Measurements from ENCODE around the gene C11orf24. TPM values are rescaled to one million over a fixed set of nuclear protein-coding genes. Genes with fewer than 3 reads are reported as not detected.
A peak's percentile ranks its signal among the peaks of the same experiment; 100 is the strongest.

C11orf24 gene
- total RNA-seq (ENCODE audit: low replicate concordance), result 9.7 and 19.9 TPM in 2 replicates

GRCh38 chr11:68271781-68272608, at the start of gene C11orf24:
Gene C11orf24, minus strand, starts transcription at chr11:68271973. Its CDS starts 8,206 bp downstream, at chr11:68263767.
- peak within 1 kb of the TSS; percentile 97 for H3K27ac Mint-ChIP-seq
- no peaks in the 10 kb centered on the region for H3K27me3 Mint-ChIP-seq (ENCODE audit: insufficient read depth, low read depth)
- Histone ChIP-seq H3K4me1 (peaks cover 5% of the 10 kb centered on the region), H3K9ac (peak within 1 kb of the TSS; percentile 80), H3K27me3 (no peaks in the 10 kb centered on the region), H3K36me3 (no peaks in the 10 kb centered on the region), H3K4me3 (peak within 1 kb of the TSS; percentile 86), H3F3A (ENCODE audit: low read depth) (peaks cover 8% of the 10 kb centered on the region), H2AFZ (replicated peaks) (peak within 1 kb of the TSS; percentile 98), H3K27ac (peak within 1 kb of the TSS; percentile 26), H3K79me2 (ENCODE audit: low read depth) (peaks cover 36% of the 10 kb centered on the region), H3K4me2 (peak within 1 kb of the TSS; percentile 96), H3K9me3 (ENCODE audit: low read depth) (no peaks in the 10 kb centered on the region), H4K20me1 (ENCODE audit: low read depth) (no peaks in the 10 kb centered on the region)
- peaks cover 27% of the 10 kb centered on the region for H3K4me1 Mint-ChIP-seq
- DNase-seq (ENCODE audit: low spot score), result peak; percentile 98
- TF ChIP-seq EZH2phosphoT487 (IDR thresholded peaks at IDR 0.05), result no peak
- H3K9me3 Mint-ChIP-seq, result no peaks in the 10 kb centered on the region
- no peaks in the 10 kb centered on the region for H3K36me3 Mint-ChIP-seq
- peak within 1 kb of the TSS; percentile 99 for H3K4me3 Mint-ChIP-seq

GRCh38 chr11:68317147-68317785, 45.5 kb upstream of the C11orf24 start:
- Histone ChIP-seq H3K4me2 (no peak overlapping the region), H3K4me3 (no peak overlapping the region), H3K27ac (no peak overlapping the region), H2AFZ (replicated peaks) (no peak overlapping the region), H3K27me3 (peaks cover 12% of the 10 kb centered on the region), H3K4me1 (peaks cover 14% of the 10 kb centered on the region), H3K36me3 (no peaks in the 10 kb centered on the region), H4K20me1 (ENCODE audit: low read depth) (peaks cover 25% of the 10 kb centered on the region), H3F3A (ENCODE audit: low read depth) (peaks cover 17% of the 10 kb centered on the region), H3K9ac (no peak overlapping the region), H3K79me2 (ENCODE audit: low read depth) (peaks cover 91% of the 10 kb centered on the region), H3K9me3 (ENCODE audit: low read depth) (no peaks in the 10 kb centered on the region)
- H3K4me1 Mint-ChIP-seq, result peaks cover 22% of the 10 kb centered on the region
- H3K4me3 Mint-ChIP-seq, result no peak overlapping the region
- peaks cover 3% of the 10 kb centered on the region for H3K9me3 Mint-ChIP-seq
- DNase-seq (ENCODE audit: low spot score), result no peak
- H3K36me3 Mint-ChIP-seq, result peaks cover 5% of the 10 kb centered on the region
- H3K27me3 Mint-ChIP-seq (ENCODE audit: insufficient read depth, low read depth), result peaks cover 7% of the 10 kb centered on the region
- TF ChIP-seq EZH2phosphoT487 (IDR thresholded peaks at IDR 0.05) (no peak), CTCF (IDR thresholded peaks at IDR 0.05) (no peak), EZH2 (IDR thresholded peaks at IDR 0.05) (no peak)
- H3K27ac Mint-ChIP-seq, result no peak overlapping the region

GRCh38 chr11:68315171-68315920, 43.6 kb upstream of the C11orf24 start:
- Mint-ChIP-seq H3K4me1 (peaks cover 26% of the 10 kb centered on the region), H3K27me3 (ENCODE audit: insufficient read depth, low read depth) (peaks cover 11% of the 10 kb centered on the region), H3K36me3 (peaks cover 3% of the 10 kb centered on the region), H3K9me3 (no peaks in the 10 kb centered on the region), H3K27ac (no peak overlapping the region), H3K4me3 (peak overlapping the region; percentile 95)
- peaks cover 14% of the 10 kb centered on the region for H3K4me1 ChIP-seq
- H3K9me3 ChIP-seq (ENCODE audit: low read depth), result no peaks in the 10 kb centered on the region
- H3K36me3 ChIP-seq, result no peaks in the 10 kb centered on the region
- H3K79me2 ChIP-seq (ENCODE audit: low read depth), result peaks cover 72% of the 10 kb centered on the region
- DNase-seq (ENCODE audit: low spot score), result no peak
- no peak overlapping the region for H3K27ac ChIP-seq
- no peak overlapping the region for H3K9ac ChIP-seq
- TF ChIP-seq EZH2 (IDR thresholded peaks at IDR 0.05), result no peak
- no peak for TF ChIP-seq EZH2phosphoT487 (IDR thresholded peaks at IDR 0.05)
- no peak for TF ChIP-seq CTCF (IDR thresholded peaks at IDR 0.05)
- H3K4me2 ChIP-seq, result peak overlapping the region; percentile 100
- H3F3A ChIP-seq (ENCODE audit: low read depth), result peaks cover 29% of the 10 kb centered on the region
- peaks cover 24% of the 10 kb centered on the region for H3K27me3 ChIP-seq
- no peak overlapping the region for H3K4me3 ChIP-seq
- no peak overlapping the region for H2AFZ ChIP-seq (replicated peaks)
- H4K20me1 ChIP-seq (ENCODE audit: low read depth), result peaks cover 25% of the 10 kb centered on the region

Measured in neural progenitor cell (in vitro differentiated cells).